SU-DHL-6 (cell line): ENCODE data around the gene RNF17.

Source experiments
- H2AFZ ChIP-seq: fragments of 200-600 bp; sonication (generic); 2 replicates; pipeline ENCODE4 v1.6.1; 2014; ENCODE audit warnings: low read depth, mild to moderate bottlenecking, moderate library complexity, mixed read lengths, antibody characterized with exemption, low read length; ENCODE audit not compliant: severe bottlenecking
- H3F3A ChIP-seq: fragments of 200-600 bp; shearing (Covaris generic); 2 replicates; pipeline ENCODE4 v1.6.0; 2016; ENCODE audit warnings: antibody characterized with exemption, mild to moderate bottlenecking; ENCODE audit not compliant: insufficient read depth
- H3K27ac ChIP-seq: fragments of 200-600 bp; sonication (generic); 2 replicates; pipeline ENCODE4 v1.5.1; 2016; ENCODE audit warnings: low read depth, mild to moderate bottlenecking, low read length, moderate library complexity, mixed read lengths
- H3K27me3 ChIP-seq: fragments of 200-600 bp; sonication (generic), shearing (Covaris generic); 2 replicates; pipeline ENCODE4 v1.6.0; 2014; ENCODE audit warnings: mild to moderate bottlenecking, low read length
- H3K36me3 ChIP-seq: fragments of 200-600 bp; sonication (generic); 2 replicates; pipeline ENCODE4 v1.6.1; 2014; ENCODE audit warnings: mild to moderate bottlenecking, low read length, mixed read lengths
- H3K4me2 ChIP-seq: fragments of 300-600, 200-600 bp; shearing (Covaris generic), sonication (generic); 2 replicates; pipeline ENCODE4 v1.6.0; 2014; ENCODE audit warnings: low read length, low read depth, mild to moderate bottlenecking; ENCODE audit not compliant: poor library complexity, severe bottlenecking
- H3K4me3 ChIP-seq: fragments of 200-600 bp; sonication (generic); 2 replicates; pipeline ENCODE4 v1.5.1; 2014; ENCODE audit warnings: antibody characterized with exemption, low read length, mild to moderate bottlenecking, mixed read lengths; ENCODE audit not compliant: insufficient read depth, poor library complexity, severe bottlenecking
- H3K79me2 ChIP-seq: fragments of 200-600 bp; sonication (generic); 2 replicates; pipeline ENCODE4 v1.6.1; 2014; ENCODE audit warnings: mild to moderate bottlenecking, low read length, moderate library complexity; ENCODE audit not compliant: insufficient read depth
- H3K9ac ChIP-seq: fragments of 200-600 bp; sonication (generic); 2 replicates; pipeline ENCODE4 v1.7.0; 2014; ENCODE audit warnings: mild to moderate bottlenecking, low read length
- H3K9me2 ChIP-seq: fragments of 200-600 bp; sonication (generic); replicated peaks from 2 replicates; pipeline ENCODE4 v1.6.1; 2014; ENCODE audit warnings: low read length; ENCODE audit not compliant: insufficient read depth
- H3K9me3 ChIP-seq: fragments of 200-600 bp; sonication (generic); 2 replicates; pipeline ENCODE4 v1.6.1; 2014; ENCODE audit warnings: low read length, mixed read lengths; ENCODE audit not compliant: insufficient read depth
- H4K20me1 ChIP-seq: fragments of 200-600 bp; sonication (generic); 2 replicates; pipeline ENCODE4 v1.6.1; 2014; ENCODE audit warnings: low read depth, mild to moderate bottlenecking, antibody characterized with exemption, low read length, moderate library complexity, mixed read lengths
- EZH2phosphoT487 ChIP-seq: fragments of 200-600 bp; sonication (generic), shearing (Covaris generic); conservative IDR thresholded peaks from 2 replicates; pipeline ENCODE4 v1.6.1; 2018; ENCODE audit warnings: mild to moderate bottlenecking, antibody characterized with exemption, low read length, moderate library complexity, mixed read lengths
- TF ChIP-seq, protein P1 (sequence below): fragments of 200-600 bp; sonication (generic); IDR thresholded peaks from one replicate; pipeline ENCODE4 v1.5.1; 2017; ENCODE audit warnings: antibody characterized with exemption, mild to moderate bottlenecking, low read length, moderate library complexity; ENCODE audit not compliant: insufficient read depth, poor library complexity, severe bottlenecking

RNF17 gene

DNA sequence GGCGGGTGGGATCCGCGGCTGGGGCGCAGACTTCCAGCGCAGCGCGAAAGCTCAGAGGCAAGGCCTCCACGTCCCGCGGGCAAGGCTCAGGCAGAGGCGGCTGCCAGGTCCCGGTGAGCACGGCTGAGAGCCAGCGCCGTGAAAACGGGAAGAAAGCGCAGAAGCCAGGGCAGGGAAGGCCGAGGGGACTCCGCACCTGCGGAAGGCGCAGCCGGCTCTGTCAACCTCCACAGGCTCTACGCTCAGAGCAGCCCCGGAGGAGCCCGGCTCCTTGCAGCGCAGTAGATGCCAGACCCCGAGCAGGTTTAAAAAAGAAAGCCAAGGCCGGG lies 131.0 kb downstream of the RNF17 start:
- Histone ChIP-seq H3K4me3 (no peak overlapping the region), H3F3A (no peaks in the 10 kb centered on the region), H3K27me3 (no peaks in the 10 kb centered on the region), H3K9me3 (no peaks in the 10 kb centered on the region), H3K27ac (no peak overlapping the region), H3K9ac (no peak overlapping the region), H3K79me2 (no peaks in the 10 kb centered on the region), H4K20me1 (no peaks in the 10 kb centered on the region), H3K4me2 (no peak overlapping the region), H3K36me3 (peaks cover 7% of the 10 kb centered on the region; the same call in 1 of the 2 replicates), H3K9me2 (no peaks in the 10 kb centered on the region), H2AFZ (no peak overlapping the region)
- TF ChIP-seq, protein P1, sequence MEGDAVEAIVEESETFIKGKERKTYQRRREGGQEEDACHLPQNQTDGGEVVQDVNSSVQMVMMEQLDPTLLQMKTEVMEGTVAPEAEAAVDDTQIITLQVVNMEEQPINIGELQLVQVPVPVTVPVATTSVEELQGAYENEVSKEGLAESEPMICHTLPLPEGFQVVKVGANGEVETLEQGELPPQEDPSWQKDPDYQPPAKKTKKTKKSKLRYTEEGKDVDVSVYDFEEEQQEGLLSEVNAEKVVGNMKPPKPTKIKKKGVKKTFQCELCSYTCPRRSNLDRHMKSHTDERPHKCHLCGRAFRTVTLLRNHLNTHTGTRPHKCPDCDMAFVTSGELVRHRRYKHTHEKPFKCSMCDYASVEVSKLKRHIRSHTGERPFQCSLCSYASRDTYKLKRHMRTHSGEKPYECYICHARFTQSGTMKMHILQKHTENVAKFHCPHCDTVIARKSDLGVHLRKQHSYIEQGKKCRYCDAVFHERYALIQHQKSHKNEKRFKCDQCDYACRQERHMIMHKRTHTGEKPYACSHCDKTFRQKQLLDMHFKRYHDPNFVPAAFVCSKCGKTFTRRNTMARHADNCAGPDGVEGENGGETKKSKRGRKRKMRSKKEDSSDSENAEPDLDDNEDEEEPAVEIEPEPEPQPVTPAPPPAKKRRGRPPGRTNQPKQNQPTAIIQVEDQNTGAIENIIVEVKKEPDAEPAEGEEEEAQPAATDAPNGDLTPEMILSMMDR = no peak
- no peak for TF ChIP-seq EZH2phosphoT487

DNA sequence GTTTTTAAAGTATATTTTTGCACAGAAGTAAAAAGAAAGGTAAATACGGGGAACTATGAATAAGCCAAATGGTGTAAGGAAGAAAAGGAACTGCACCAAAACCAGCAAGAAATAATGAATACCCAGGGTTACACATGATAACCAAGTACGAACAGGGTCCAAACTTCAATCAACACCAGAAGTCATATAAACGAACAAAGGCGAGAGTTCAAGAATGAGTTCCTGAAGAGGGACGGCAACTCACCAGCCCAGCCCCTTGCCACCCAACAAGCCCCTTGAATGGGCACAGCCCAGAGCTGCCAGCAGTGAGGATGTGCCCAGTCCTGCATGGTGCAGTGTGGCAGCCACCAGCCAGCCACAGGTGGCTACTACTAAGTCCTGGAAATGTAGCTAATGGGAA lies 132.1 kb downstream of the RNF17 start:
- H3K9ac ChIP-seq = no peak overlapping the region
- no peaks in the 10 kb centered on the region for H3K27me3 ChIP-seq
- H3K9me3 ChIP-seq = no peaks in the 10 kb centered on the region
- no peak overlapping the region for H3K27ac ChIP-seq
- H3K4me2 ChIP-seq = no peak overlapping the region
- peaks cover 7% of the 10 kb centered on the region; the same call in 1 of the 2 replicates for H3K36me3 ChIP-seq
- no peaks in the 10 kb centered on the region for H3K79me2 ChIP-seq
- H4K20me1 ChIP-seq = no peaks in the 10 kb centered on the region
- no peaks in the 10 kb centered on the region for H3F3A ChIP-seq
- no peaks in the 10 kb centered on the region for H3K9me2 ChIP-seq
- H2AFZ ChIP-seq = no peak overlapping the region
- TF ChIP-seq EZH2phosphoT487 = no peak
- TF ChIP-seq, protein P1 = no peak
- no peak overlapping the region for H3K4me3 ChIP-seq

DNA sequence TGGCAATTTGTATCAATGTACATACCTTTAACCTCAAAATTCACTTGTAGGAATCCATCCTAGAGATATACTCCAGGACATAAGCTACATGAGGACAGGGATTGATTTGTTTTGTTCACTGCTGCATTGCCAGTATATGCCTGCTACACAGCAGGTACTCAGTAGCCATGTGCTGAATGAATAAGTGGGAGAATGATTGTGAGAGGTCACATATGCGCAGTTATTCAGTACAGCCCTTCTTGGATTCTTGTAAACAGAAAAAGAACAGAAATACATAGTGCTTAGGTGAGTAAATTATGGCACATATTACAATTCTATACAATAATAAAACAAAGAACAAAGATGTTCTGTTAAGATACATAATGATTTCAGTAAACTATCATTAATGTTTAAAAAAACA lies 133.3 kb downstream of the RNF17 start:
- H3K79me2 ChIP-seq = no peaks in the 10 kb centered on the region
- H3K9ac ChIP-seq = no peak overlapping the region
- peaks cover 7% of the 10 kb centered on the region; the same call in 1 of the 2 replicates for H3K36me3 ChIP-seq
- H3K9me2 ChIP-seq = no peaks in the 10 kb centered on the region
- no peak overlapping the region for H3K27ac ChIP-seq
- no peaks in the 10 kb centered on the region for H3F3A ChIP-seq
- no peaks in the 10 kb centered on the region for H4K20me1 ChIP-seq
- H3K4me3 ChIP-seq = no peak overlapping the region
- H3K4me2 ChIP-seq = no peak overlapping the region
- no peak overlapping the region for H2AFZ ChIP-seq
- TF ChIP-seq EZH2phosphoT487 = no peak
- TF ChIP-seq, protein P1 = no peak
- no peaks in the 10 kb centered on the region for H3K27me3 ChIP-seq
- no peaks in the 10 kb centered on the region for H3K9me3 ChIP-seq

DNA sequence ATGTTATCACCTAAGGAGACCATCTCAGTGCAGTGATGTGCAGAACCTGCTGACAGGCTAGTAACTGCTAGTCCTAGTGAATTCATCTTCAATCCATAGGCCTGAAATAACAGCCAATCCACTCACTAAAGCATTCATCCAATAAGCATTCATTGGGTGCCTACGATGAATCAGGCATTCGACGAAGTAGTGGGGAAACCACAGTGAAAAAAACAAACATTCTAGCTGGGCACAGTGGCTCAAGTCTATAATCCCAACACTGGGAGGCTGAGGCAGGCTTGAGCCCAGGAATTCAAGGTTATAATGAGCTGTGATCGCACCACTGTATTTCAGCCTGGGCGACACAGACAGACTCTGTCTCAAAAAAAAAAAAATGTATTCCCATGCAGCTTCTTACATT lies 135.6 kb downstream of the RNF17 start:
- Histone ChIP-seq H3K4me2 (no peak overlapping the region), H3F3A (no peaks in the 10 kb centered on the region), H3K36me3 (peaks cover 12% of the 10 kb centered on the region; the same call in 1 of the 2 replicates), H3K27ac (no peak overlapping the region), H3K79me2 (no peaks in the 10 kb centered on the region), H3K4me3 (no peak overlapping the region), H3K9ac (no peak overlapping the region), H2AFZ (no peak overlapping the region), H3K27me3 (no peaks in the 10 kb centered on the region), H3K9me3 (no peaks in the 10 kb centered on the region), H3K9me2 (no peaks in the 10 kb centered on the region), H4K20me1 (no peaks in the 10 kb centered on the region; the same call in 1 of the 2 replicates)
- TF ChIP-seq, protein P1 = no peak
- no peak for TF ChIP-seq EZH2phosphoT487
